Stimulated activated CD4-positive, alpha-beta T cell treated with anti-CD3 and anti-CD28 coated beads, Interleukin-15, amount 100 ng/mL, for 48 hours (primary cell): Measurements from ENCODE around the gene ZFAND3.

Source experiments
- DNase-seq, 2 donors: peaks; one replicate each; pipeline ENCODE4 v3.0.0-alpha.2; 2020; ENCODE audit warnings: low read depth in 2 of 2

The ZFAND3 gene

GRCh38 chr6:38133932-38134703, 314.6 kb downstream of the ZFAND3 start:
- DNase-seq: no peak

- no peak for DNase-seq
These were observed 315.2 kb downstream of the ZFAND3 start for GRCh38 chr6:38134704-38135088.

- no peak for DNase-seq
These were observed 317.0 kb downstream of the ZFAND3 start for GRCh38 chr6:38136547-38136946.

- DNase-seq: no peak
These were observed 318.2 kb downstream of the ZFAND3 start for GRCh38 chr6:38137608-38138265.

GRCh38 chr6:38138374-38138773, 318.8 kb downstream of the ZFAND3 start:
- DNase-seq: no peak

GRCh38 chr6:38141085-38141484, 321.6 kb downstream of the ZFAND3 start:
- no peak for DNase-seq

- DNase-seq: no peak
These were observed 322.2 kb downstream of the ZFAND3 start for GRCh38 chr6:38141716-38142115.

GRCh38 chr6:38142178-38142902, 322.8 kb downstream of the ZFAND3 start:
- DNase-seq: no peak

- DNase-seq: no peak
These were observed 323.9 kb downstream of the ZFAND3 start for GRCh38 chr6:38143191-38144150.

GRCh38 chr6:38144365-38144945, 324.9 kb downstream of the ZFAND3 start:
- DNase-seq: no peak

- no peak for DNase-seq
These were observed 326.6 kb downstream of the ZFAND3 start for GRCh38 chr6:38146021-38146733.

GRCh38 chr6:38146734-38147027, 327.2 kb downstream of the ZFAND3 start:
- DNase-seq: no peak

- no peak for DNase-seq
These were observed 329.1 kb downstream of the ZFAND3 start for GRCh38 chr6:38148606-38149005.

GRCh38 chr6:38149531-38149930, 330.0 kb downstream of the ZFAND3 start:
- DNase-seq: no peak

GRCh38 chr6:38150021-38150420, 330.5 kb downstream of the ZFAND3 start:
- DNase-seq: no peak

GRCh38 chr6:38150681-38151296, 331.3 kb downstream of the ZFAND3 start:
- no peak for DNase-seq

GRCh38 chr6:38151580-38152500, 332.3 kb downstream of the ZFAND3 start:
- DNase-seq: no peak

- DNase-seq: no peak
These were observed 333.1 kb downstream of the ZFAND3 start for GRCh38 chr6:38152620-38153019.

- no peak for DNase-seq
These were observed 333.7 kb downstream of the ZFAND3 start for GRCh38 chr6:38153076-38153797.
